COR-L47 (cell line): ENCODE data around the gene MAFF.

ENCODE experiments used
- DNase-seq: peaks from one replicate; lab custom pipeline; 2025; lab: John Stamatoyannopoulos, UW

MAFF gene

GRCh38 chr22:38248280-38248679 lies 46.5 kb downstream of the MAFF start:
- no peak for DNase-seq

GRCh38 chr22:38249301-38249700 lies 47.5 kb downstream of the MAFF start:
- no peak for DNase-seq

GRCh38 chr22:38249803-38250642 lies 48.2 kb downstream of the MAFF start:
- no peak for DNase-seq

DNA sequence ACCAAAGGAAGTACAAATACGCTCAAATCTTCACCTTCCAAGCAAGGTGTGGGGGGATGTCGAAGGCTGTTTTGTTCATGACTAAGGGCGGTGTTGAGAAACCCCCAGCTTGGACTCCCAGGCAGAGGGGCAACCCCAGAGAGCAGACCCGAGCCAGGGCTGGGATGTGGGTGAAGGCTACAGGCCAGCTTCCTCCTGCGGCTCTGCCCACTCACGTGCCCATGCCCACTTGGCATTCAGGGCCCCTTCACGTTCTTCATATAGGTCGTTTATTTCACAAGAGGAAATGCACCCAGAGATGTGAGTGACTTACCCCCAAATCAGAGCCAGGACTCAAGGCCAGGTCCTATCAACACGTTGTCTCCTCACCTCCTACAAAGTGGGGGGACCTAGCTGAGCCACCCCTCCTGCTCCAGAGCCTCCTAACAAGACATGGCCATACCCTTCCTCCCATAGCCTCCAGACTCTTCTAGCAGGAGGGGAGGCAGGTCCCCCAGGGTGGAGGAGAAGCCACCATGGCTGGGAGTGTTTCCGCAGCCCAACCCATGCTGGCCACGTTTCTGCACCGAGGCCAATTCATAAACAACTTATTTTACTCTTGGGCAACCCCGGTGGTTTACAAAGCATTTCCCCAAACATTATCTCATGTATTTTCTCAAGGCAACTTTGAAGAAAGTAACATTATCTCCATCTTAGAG lies 49.0 kb downstream of the MAFF start:
- no peak for DNase-seq

GRCh38 chr22:38251341-38251692 lies 49.5 kb downstream of the MAFF start:
- no peak for DNase-seq

- DNase-seq = no peak
Observed at GRCh38 chr22:38255697-38256096, 53.9 kb downstream of the MAFF start.

- DNase-seq = no peak
Observed at GRCh38 chr22:38257181-38257580, 55.4 kb downstream of the MAFF start.

DNA sequence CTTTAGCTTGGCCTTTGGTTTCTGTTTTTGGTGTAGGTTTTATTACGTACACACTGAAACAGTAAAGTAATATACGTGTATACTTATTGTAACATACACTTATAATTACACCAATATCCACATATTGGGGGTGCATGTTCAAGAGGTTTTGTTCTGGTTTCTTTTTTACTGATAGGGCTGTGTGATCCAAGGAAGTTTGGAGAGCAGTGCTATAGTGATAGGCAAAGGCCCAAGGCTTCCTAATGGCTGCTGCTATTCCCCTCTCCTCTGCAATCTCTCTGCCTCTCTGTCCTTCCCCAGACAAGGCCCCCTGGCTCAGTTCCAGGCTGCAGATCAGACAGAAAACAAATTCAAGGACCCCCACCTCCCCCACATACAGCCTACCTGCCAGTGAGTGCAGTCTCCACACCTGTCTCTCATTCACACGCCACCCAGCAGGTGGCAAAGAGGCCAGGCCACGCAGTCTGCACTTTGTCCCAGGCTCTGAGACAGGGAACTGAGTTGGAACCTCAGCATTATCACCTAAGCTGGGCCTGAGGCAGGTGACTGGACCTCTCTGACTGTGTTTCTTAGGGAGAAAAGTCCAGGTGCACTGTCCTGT lies 56.0 kb downstream of the MAFF start:
- peak; percentile 71 for DNase-seq

GRCh38 chr22:38258895-38259294 lies 57.1 kb downstream of the MAFF start:
- DNase-seq = no peak

GRCh38 chr22:38259370-38259769 lies 57.6 kb downstream of the MAFF start:
- no peak for DNase-seq

DNA sequence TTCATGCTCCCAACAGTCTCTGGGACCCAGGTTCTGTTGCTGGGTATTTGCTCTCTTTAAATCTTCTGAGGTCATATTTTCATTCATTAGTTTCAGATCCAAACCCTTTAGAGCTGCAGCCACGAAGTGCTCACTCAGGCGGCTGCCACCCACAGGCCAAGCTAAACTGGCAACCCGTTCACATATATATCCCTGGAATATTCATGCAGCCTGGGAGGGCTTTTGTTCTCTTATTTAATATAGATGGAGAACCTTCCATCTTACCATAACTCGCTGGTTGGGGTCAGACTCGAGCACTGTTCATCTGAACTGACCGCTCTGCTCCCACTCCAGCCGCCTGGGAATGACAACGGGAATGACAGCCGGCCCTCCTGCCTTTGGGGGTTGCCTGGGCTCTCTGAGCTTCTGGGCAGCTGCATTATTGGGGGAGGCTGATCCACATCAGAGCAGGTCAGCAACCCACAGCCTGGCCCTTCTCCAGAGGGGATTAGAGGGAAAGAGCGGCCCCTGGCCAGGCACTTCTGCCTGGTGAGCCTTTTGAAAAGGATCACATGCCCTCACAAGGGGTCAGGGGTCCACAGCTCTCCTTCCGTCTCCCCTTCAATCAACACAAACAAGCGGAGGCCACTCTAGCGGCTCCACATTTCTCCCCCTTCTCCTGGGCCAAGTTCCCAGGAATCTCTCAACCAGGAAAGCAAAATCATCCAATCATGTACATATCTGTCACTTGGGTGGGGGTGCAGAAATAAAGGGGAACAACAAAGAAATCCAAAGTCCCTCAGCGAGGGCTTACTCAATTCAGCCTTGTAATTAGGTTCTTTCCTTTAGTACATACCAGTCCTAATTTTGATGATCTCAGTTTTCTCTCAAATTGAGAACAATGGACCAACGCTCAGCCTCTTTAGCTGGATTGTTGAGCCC lies 59.2 kb downstream of the MAFF start:
- DNase-seq = no peak

GRCh38 chr22:38262051-38262795 lies 60.4 kb downstream of the MAFF start:
- DNase-seq = no peak

- DNase-seq = no peak
Observed at GRCh38 chr22:38264322-38264843, 62.6 kb downstream of the MAFF start.
